Retinal pigment epithelial cell (primary cell): ENCODE data around the gene B4GALT6.

Experiments
- DNase-seq: peaks from one replicate; pipeline ENCODE4 v3.0.0-alpha.2; 2010; ENCODE audit warnings: low read depth
- H3K4me3 ChIP-seq: 2 replicates; pipeline ENCODE4 v1.5.1; 2011; ENCODE audit warnings: mild to moderate bottlenecking, low read length, control low read depth, moderate library complexity
- TF ChIP-seq, protein P1 (sequence below): conservative IDR thresholded peaks from 2 replicates; pipeline ENCODE4 v1.5.1; 2011; ENCODE audit warnings: low read depth, low read length, control low read depth, inconsistent platforms

Gene B4GALT6

DNA sequence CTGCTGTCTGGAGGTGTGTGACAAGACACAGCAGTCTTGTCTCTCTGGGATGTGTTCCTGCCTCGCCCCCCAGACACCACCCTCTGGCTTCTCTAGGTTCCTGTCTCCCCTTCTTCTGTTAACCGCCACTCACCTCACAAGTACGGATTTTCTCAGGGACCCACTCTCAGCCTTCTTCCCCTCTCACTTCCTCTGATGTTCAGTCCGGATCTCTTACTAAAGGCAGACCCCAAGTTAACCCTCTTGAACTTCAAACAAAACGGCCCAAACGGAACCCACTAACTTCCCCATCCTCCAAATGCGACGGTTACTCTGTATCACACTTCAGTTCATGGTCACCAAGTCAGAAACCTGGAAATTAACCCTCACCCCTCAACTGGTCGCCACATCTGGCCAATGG lies 32.0 kb downstream of the B4GALT6 start:
- H3K4me3 ChIP-seq, result no peak overlapping the region
- DNase-seq, result no peak
- TF ChIP-seq, protein P1, sequence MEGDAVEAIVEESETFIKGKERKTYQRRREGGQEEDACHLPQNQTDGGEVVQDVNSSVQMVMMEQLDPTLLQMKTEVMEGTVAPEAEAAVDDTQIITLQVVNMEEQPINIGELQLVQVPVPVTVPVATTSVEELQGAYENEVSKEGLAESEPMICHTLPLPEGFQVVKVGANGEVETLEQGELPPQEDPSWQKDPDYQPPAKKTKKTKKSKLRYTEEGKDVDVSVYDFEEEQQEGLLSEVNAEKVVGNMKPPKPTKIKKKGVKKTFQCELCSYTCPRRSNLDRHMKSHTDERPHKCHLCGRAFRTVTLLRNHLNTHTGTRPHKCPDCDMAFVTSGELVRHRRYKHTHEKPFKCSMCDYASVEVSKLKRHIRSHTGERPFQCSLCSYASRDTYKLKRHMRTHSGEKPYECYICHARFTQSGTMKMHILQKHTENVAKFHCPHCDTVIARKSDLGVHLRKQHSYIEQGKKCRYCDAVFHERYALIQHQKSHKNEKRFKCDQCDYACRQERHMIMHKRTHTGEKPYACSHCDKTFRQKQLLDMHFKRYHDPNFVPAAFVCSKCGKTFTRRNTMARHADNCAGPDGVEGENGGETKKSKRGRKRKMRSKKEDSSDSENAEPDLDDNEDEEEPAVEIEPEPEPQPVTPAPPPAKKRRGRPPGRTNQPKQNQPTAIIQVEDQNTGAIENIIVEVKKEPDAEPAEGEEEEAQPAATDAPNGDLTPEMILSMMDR, result no peak

GRCh38 chr18:31651369-31651768 lies 33.0 kb downstream of the B4GALT6 start:
- TF ChIP-seq, protein P1, result no peak
- H3K4me3 ChIP-seq, result no peak overlapping the region
- DNase-seq, result no peak

DNA sequence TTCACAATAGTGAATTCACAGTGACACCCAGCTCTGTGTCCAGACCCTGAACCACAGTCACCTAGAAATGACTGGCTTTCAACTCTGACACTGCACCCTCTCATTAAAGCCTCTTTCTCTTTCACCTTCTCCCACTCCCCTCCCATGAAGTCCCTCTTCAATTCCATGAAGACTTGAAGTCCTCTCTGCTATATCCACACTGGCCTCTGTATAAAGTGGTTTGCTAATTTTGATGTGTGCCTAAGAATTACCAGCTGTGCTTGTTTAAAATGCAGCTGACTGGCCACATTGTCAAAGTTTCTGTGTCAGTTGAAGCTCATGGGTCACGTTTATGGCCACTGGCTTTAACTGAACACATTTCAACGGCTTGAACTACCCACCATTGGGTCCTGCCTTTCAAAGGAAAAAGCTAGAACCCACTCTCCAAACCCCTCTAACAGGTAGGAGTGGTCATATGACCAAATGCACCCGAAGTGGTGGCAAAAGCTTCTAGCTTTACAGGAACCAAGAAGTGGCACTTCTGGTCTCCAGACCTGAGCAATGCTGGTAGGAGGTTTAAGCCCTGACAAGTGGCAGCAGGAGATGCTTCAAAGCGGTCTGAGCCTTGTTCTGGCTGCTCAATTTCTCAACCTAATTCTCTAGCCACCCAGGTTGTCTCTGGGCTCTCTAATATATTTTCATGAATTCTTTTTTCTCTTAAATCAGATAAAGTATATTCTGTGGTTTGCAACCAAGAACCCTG lies 34.2 kb downstream of the B4GALT6 start:
- TF ChIP-seq, protein P1, result no peak
- H3K4me3 ChIP-seq, result no peak overlapping the region
- DNase-seq, result no peak

- TF ChIP-seq, protein P1, result no peak
- H3K4me3 ChIP-seq, result no peak overlapping the region
- DNase-seq, result no peak
Observed at GRCh38 chr18:31649449-31649848, 34.9 kb downstream of the B4GALT6 start.

GRCh38 chr18:31648966-31649429 lies 35.4 kb downstream of the B4GALT6 start:
- H3K4me3 ChIP-seq, result no peak overlapping the region
- TF ChIP-seq, protein P1, result no peak
- DNase-seq, result peak; percentile 51

GRCh38 chr18:31648458-31648857 lies 35.9 kb downstream of the B4GALT6 start:
- DNase-seq, result no peak
- TF ChIP-seq, protein P1, result no peak
- no peak overlapping the region for H3K4me3 ChIP-seq

GRCh38 chr18:31647127-31647753 lies 37.1 kb downstream of the B4GALT6 start:
- TF ChIP-seq, protein P1, result no peak

More at GRCh38 chr18:31647127-31647753, 37.1 kb downstream of the B4GALT6 start:
- H3K4me3 ChIP-seq, result no peak overlapping the region
- DNase-seq, result no peak
